ENCODE data around the gene SHISA9. TPM values are rescaled to one million over a fixed set of nuclear protein-coding genes. Genes with fewer than 3 reads are reported as not detected.

SHISA9 gene
- total RNA-seq, 2 donors from 2014 or later = 20.5 to 24.0 TPM

- no peaks in the 10 kb centered on the region for H3K36me3 ChIP-seq
- intact Hi-C loops (cut with DNase I) = no loop called here
- H3K4me3 ChIP-seq = no peak overlapping the region
- WGBS = 50% methylated on average over 2 of the region's 2 CpGs
- H3K4me1 ChIP-seq (replicated peaks) = no peaks in the 10 kb centered on the region
- no peaks in the 10 kb centered on the region for H3K27me3 ChIP-seq (replicated peaks; ENCODE audit: insufficient read depth)
- H3K9me3 ChIP-seq = no peaks in the 10 kb centered on the region
- DNase-seq (ENCODE audit: low spot score) = no peak
- no peak for TF ChIP-seq CTCF (IDR thresholded peaks at IDR 0.05)
- H3K27ac ChIP-seq = no peak overlapping the region
Measured at GRCh38 chr16:13138528-13138927, 237.1 kb downstream of the SHISA9 start.

- Histone ChIP-seq H3K4me3 (no peak overlapping the region), H3K27ac (no peak overlapping the region), H3K4me1 (replicated peaks) (no peaks in the 10 kb centered on the region), H3K9me3 (no peaks in the 10 kb centered on the region), H3K27me3 (replicated peaks; ENCODE audit: insufficient read depth) (no peaks in the 10 kb centered on the region), H3K36me3 (no peaks in the 10 kb centered on the region)
- WGBS = 74% methylated on average over 3 of the region's 3 CpGs
- intact Hi-C loops (cut with DNase I) = no loop called here
- DNase-seq (ENCODE audit: low spot score) = no peak
- TF ChIP-seq POLR2AphosphoS5 (IDR thresholded peaks at IDR 0.05) (no peak), POLR2A (IDR thresholded peaks at IDR 0.05) (no peak), CTCF (IDR thresholded peaks at IDR 0.05) (no peak)
Measured at GRCh38 chr16:13139661-13140241, 238.4 kb downstream of the SHISA9 start.

GRCh38 chr16:13143551-13143950 lies 242.2 kb downstream of the SHISA9 start:
- Histone ChIP-seq H3K9me3 (no peaks in the 10 kb centered on the region), H3K4me1 (replicated peaks) (no peaks in the 10 kb centered on the region), H3K4me3 (no peak overlapping the region), H3K27ac (no peak overlapping the region), H3K27me3 (replicated peaks; ENCODE audit: insufficient read depth) (no peaks in the 10 kb centered on the region), H3K36me3 (no peaks in the 10 kb centered on the region)
- DNase-seq (ENCODE audit: low spot score) = no peak
- intact Hi-C loops (cut with DNase I) = no loop called here
- TF ChIP-seq CTCF (IDR thresholded peaks at IDR 0.05) (no peak), POLR2A (IDR thresholded peaks at IDR 0.05) (no peak), POLR2AphosphoS5 (IDR thresholded peaks at IDR 0.05) (no peak)
- 100% methylated on average over 1 of the region's 1 CpG for WGBS

- Histone ChIP-seq H3K27me3 (replicated peaks; ENCODE audit: insufficient read depth) (no peaks in the 10 kb centered on the region), H3K27ac (no peak overlapping the region), H3K9me3 (no peaks in the 10 kb centered on the region), H3K4me1 (replicated peaks) (no peaks in the 10 kb centered on the region), H3K36me3 (no peaks in the 10 kb centered on the region), H3K4me3 (no peak overlapping the region)
- WGBS = 56% methylated on average over 2 of the region's 2 CpGs
- no peak for DNase-seq (ENCODE audit: low spot score)
- intact Hi-C loops (cut with DNase I) = no loop called here
- TF ChIP-seq POLR2AphosphoS5 (IDR thresholded peaks at IDR 0.05) (no peak), POLR2A (IDR thresholded peaks at IDR 0.05) (no peak), CTCF (IDR thresholded peaks at IDR 0.05) (no peak)
Measured at GRCh38 chr16:13146829-13147228, 245.4 kb downstream of the SHISA9 start.

GRCh38 chr16:13148294-13148693 lies 246.9 kb downstream of the SHISA9 start:
- no peaks in the 10 kb centered on the region for H3K9me3 ChIP-seq
- no peaks in the 10 kb centered on the region for H3K36me3 ChIP-seq
- DNase-seq (ENCODE audit: low spot score) = no peak
- whole genome bisulfite sequencing = 91% methylated on average over 3 of the region's 3 CpGs
- H3K4me1 ChIP-seq (replicated peaks) = no peaks in the 10 kb centered on the region
- TF ChIP-seq POLR2AphosphoS5 (IDR thresholded peaks at IDR 0.05) (no peak), POLR2A (IDR thresholded peaks at IDR 0.05) (no peak), CTCF (IDR thresholded peaks at IDR 0.05) (no peak)
- H3K27me3 ChIP-seq (replicated peaks; ENCODE audit: insufficient read depth) = no peaks in the 10 kb centered on the region
- no peak overlapping the region for H3K4me3 ChIP-seq
- intact Hi-C loops (cut with DNase I) = no loop called here
- no peak overlapping the region for H3K27ac ChIP-seq

Measured in prostate gland (tissue), 2 donors.